ENCODE measurements around the gene DUSP10. TPM values are rescaled to one million over a fixed set of nuclear protein-coding genes. Genes with fewer than 3 reads are reported as not detected.

The DUSP10 gene
- total and polyA plus RNA-seq, 9 donors: 0.81 to 8.5 (median 2.0) TPM

DNA sequence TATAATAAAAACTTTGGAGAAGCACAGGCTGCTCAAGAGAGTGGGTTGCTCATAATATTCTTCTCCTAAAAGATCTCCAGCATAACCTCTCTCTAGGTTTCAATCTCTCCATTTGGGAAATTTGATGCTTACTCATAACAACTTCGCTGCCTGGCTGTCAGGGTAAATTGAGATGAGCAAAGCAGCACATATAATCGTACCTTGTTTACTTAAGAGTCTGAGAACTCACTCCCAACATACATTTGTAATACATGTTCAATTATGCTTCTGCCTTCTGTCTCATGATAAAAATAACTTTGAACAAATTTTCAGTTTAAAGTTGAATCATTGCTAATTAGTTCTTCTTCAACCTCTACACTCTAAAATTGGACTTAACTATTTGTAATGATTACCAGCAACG lies 68.9 kb downstream of the DUSP10 start:
- no peaks in the 10 kb centered on the region for H3K36me3 ChIP-seq
- no peak overlapping the region for H3K4me3 ChIP-seq
- no peaks in the 10 kb centered on the region for H3K4me1 ChIP-seq (ENCODE audit: insufficient read depth)
- no peak overlapping the region for H3K27ac ChIP-seq
- 63 to 77% (median 69%) methylated on average over 3 of the region's 3 CpGs for WGBS, 3 donors
- DNase-seq: no peak
- H3K27me3 ChIP-seq: no peaks in the 10 kb centered on the region
- H3K9me3 ChIP-seq: no peaks in the 10 kb centered on the region
- no peak for TF ChIP-seq POLR2A (IDR thresholded peaks at IDR 0.05)
- intact Hi-C loops (cut with DNase I): no loop called here

GRCh38 chr1:221672239-221672645 lies 69.6 kb downstream of the DUSP10 start:
- H3K4me3 ChIP-seq: no peak overlapping the region
- no peaks in the 10 kb centered on the region for H3K9me3 ChIP-seq
- H3K27me3 ChIP-seq: no peaks in the 10 kb centered on the region
- TF ChIP-seq EP300 (IDR thresholded peaks at IDR 0.05) (no peak), POLR2A (IDR thresholded peaks at IDR 0.05) (no peak)
- TF ChIP-seq, protein P1, sequence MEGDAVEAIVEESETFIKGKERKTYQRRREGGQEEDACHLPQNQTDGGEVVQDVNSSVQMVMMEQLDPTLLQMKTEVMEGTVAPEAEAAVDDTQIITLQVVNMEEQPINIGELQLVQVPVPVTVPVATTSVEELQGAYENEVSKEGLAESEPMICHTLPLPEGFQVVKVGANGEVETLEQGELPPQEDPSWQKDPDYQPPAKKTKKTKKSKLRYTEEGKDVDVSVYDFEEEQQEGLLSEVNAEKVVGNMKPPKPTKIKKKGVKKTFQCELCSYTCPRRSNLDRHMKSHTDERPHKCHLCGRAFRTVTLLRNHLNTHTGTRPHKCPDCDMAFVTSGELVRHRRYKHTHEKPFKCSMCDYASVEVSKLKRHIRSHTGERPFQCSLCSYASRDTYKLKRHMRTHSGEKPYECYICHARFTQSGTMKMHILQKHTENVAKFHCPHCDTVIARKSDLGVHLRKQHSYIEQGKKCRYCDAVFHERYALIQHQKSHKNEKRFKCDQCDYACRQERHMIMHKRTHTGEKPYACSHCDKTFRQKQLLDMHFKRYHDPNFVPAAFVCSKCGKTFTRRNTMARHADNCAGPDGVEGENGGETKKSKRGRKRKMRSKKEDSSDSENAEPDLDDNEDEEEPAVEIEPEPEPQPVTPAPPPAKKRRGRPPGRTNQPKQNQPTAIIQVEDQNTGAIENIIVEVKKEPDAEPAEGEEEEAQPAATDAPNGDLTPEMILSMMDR (IDR thresholded peaks at IDR 0.05): no peak
- no peaks in the 10 kb centered on the region for H3K4me1 ChIP-seq (ENCODE audit: insufficient read depth)
- no peaks in the 10 kb centered on the region for H3K36me3 ChIP-seq
- no peak for DNase-seq
- 71 to 76% (median 74%) methylated on average over 2 of the region's 2 CpGs for WGBS, 3 donors
- no peak overlapping the region for H3K27ac ChIP-seq
- intact Hi-C loops (cut with DNase I): no loop called here

- WGBS, 3 donors: 50 to 73% (median 72%) methylated on average over 2 of the region's 2 CpGs
- Histone ChIP-seq H3K4me1 (ENCODE audit: insufficient read depth) (no peaks in the 10 kb centered on the region), H3K27me3 (no peaks in the 10 kb centered on the region), H3K4me3 (no peak overlapping the region), H3K27ac (no peak overlapping the region), H3K9me3 (no peaks in the 10 kb centered on the region), H3K36me3 (no peaks in the 10 kb centered on the region)
- TF ChIP-seq POLR2A (IDR thresholded peaks at IDR 0.05): no peak
- no peak for TF ChIP-seq EP300 (IDR thresholded peaks at IDR 0.05)
- TF ChIP-seq, protein P1 (IDR thresholded peaks at IDR 0.05): no peak
- no peak for DNase-seq
- intact Hi-C loops (cut with DNase I): no loop called here
These were observed 71.8 kb downstream of the DUSP10 start for GRCh38 chr1:221670081-221670480.

DNA sequence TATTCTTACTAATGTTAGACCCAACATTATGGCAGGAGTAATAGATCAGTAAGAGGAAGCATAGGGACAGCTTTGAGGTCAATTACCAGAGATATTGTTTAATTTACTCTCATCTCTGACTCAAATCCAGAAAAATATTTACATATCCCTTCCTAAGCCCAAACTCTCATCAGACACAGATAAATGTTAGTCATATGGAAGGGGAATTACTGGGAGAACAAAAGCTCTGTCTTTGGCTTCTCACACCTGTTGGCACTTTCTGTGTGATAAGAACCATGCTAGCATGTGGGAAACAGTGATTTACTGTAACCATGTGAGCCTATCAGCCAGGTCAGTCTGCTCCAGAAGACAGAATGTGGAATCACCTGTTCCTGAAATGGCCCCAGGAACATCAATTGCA lies 72.4 kb downstream of the DUSP10 start:
- no peaks in the 10 kb centered on the region for H3K27me3 ChIP-seq
- H3K9me3 ChIP-seq: no peaks in the 10 kb centered on the region
- TF ChIP-seq POLR2A (IDR thresholded peaks at IDR 0.05) (no peak), EP300 (IDR thresholded peaks at IDR 0.05) (no peak)
- TF ChIP-seq, protein P1 (IDR thresholded peaks at IDR 0.05): no peak
- DNase-seq: no peak
- intact Hi-C loops (cut with DNase I): no loop called here
- H3K4me1 ChIP-seq (ENCODE audit: insufficient read depth): no peaks in the 10 kb centered on the region
- H3K27ac ChIP-seq: no peak overlapping the region
- no peaks in the 10 kb centered on the region for H3K36me3 ChIP-seq
- H3K4me3 ChIP-seq: no peak overlapping the region

GRCh38 chr1:221667504-221667903 lies 74.4 kb downstream of the DUSP10 start:
- Histone ChIP-seq H3K27me3 (no peaks in the 10 kb centered on the region), H3K4me3 (no peak overlapping the region), H3K9me3 (no peaks in the 10 kb centered on the region), H3K27ac (no peak overlapping the region), H3K4me1 (ENCODE audit: insufficient read depth) (no peaks in the 10 kb centered on the region), H3K36me3 (no peaks in the 10 kb centered on the region)
- no peak for DNase-seq
- TF ChIP-seq, protein P1 (IDR thresholded peaks at IDR 0.05): no peak
- TF ChIP-seq EP300 (IDR thresholded peaks at IDR 0.05): no peak
- no peak for TF ChIP-seq POLR2A (IDR thresholded peaks at IDR 0.05)
- 94 to 98% (median 97%) methylated on average over 3 of the region's 3 CpGs for WGBS, 3 donors
- intact Hi-C loops (cut with DNase I): no loop called here

All from ovary (tissue), 9 donors.